Panc1 (cell line): ENCODE results near the gene HSPB7. TPM values are rescaled to one million over a fixed set of nuclear protein-coding genes. Genes with fewer than 3 reads are reported as not detected.

Experiments
- ATAC-seq: fragments of 200-7000 bp; cut with Tn5 transposase; 2 replicates; pipeline ENCODE4 v1.9.1; 2020; ENCODE audit warnings: mild to moderate bottlenecking, moderate library complexity
- BruUV-seq: library from RNA; stranded (reverse); fragments of 400-500 nt; replicated peaks from 2 replicates; lab custom pipeline; 2021; lab: Mats Ljungman, UMichigan
- CTCF ChIA-PET: fragments of 300-600 bp; sonication (Branson Sonifier 250); formaldehyde crosslinking; loops from one replicate; lab custom pipeline; 2022; ENCODE audit warnings: antibody characterized with exemption; lab: Charles Lee
- POLR2A ChIA-PET: fragments of 300-600 bp; sonication (Branson Sonifier 250); formaldehyde crosslinking; loops from one replicate; lab custom pipeline; 2022; ENCODE audit warnings: antibody characterized with exemption; lab: Charles Lee
- DNase-seq: peaks from one replicate; pipeline ENCODE4 v3.0.0-alpha.2; 2010; ENCODE audit warnings: low read depth, low spot score
- H3K27ac ChIP-seq: 2 replicates; pipeline ENCODE4 v1.5.1; 2011; ENCODE audit warnings: mild to moderate bottlenecking, low read length, inconsistent platforms
- H3K27me3 ChIP-seq: fragments of 200-500 bp; sonication (Bioruptor generic); 2 replicates; pipeline ENCODE4 v1.6.0; 2014; ENCODE audit warnings: low read length, inconsistent platforms; ENCODE audit not compliant: control insufficient read depth, insufficient read depth
- H3K36me3 ChIP-seq: fragments of 200-500 bp; sonication (Bioruptor generic); 2 replicates; pipeline ENCODE4 v1.5.1; 2014; ENCODE audit warnings: inconsistent platforms, mild to moderate bottlenecking, low read length, moderate library complexity; ENCODE audit not compliant: control insufficient read depth, insufficient read depth
- H3K4me1 ChIP-seq: 2 replicates; pipeline ENCODE4 v1.5.1; 2011; ENCODE audit warnings: inconsistent platforms, mild to moderate bottlenecking, low read length, moderate library complexity; ENCODE audit not compliant: control insufficient read depth, insufficient read depth
- H3K4me3 ChIP-seq, 2 experiments: 2 replicates each; pipeline ENCODE4 v1.5.1; 2011 to 2012; ENCODE audit warnings: low read depth in 2 of 2, low read length in 2 of 2, mild to moderate bottlenecking in 2 of 2, inconsistent platforms in 1 of 2, moderate library complexity in 1 of 2
- H3K9me3 ChIP-seq: fragments of 200-500 bp; sonication (Bioruptor generic); 2 replicates; pipeline ENCODE4 v1.5.1; 2014; ENCODE audit warnings: low read depth, mild to moderate bottlenecking, inconsistent platforms, low read length, moderate library complexity; ENCODE audit not compliant: control insufficient read depth, insufficient read depth
- CTCF ChIP-seq: fragments of 450-650 bp; IDR thresholded peaks from 2 replicates; pipeline ENCODE4 v1.5.1; 2017; ENCODE audit warnings: mild to moderate bottlenecking
- POLR2AphosphoS5 ChIP-seq: IDR thresholded peaks from 2 replicates; pipeline ENCODE4 v1.6.1; 2012; ENCODE audit warnings: mild to moderate bottlenecking, low read depth, low read length, moderate library complexity
- REST ChIP-seq, 2 experiments: IDR thresholded peaks; 2 replicates each; pipeline ENCODE4 v1.6.1; 2011 to 2012; ENCODE audit warnings: low read depth in 2 of 2, control low read depth in 1 of 2, low read length in 1 of 2, mild to moderate bottlenecking in 1 of 2, moderate library complexity in 1 of 2; ENCODE audit not compliant: insufficient read depth in 1 of 2
- SIN3A ChIP-seq: IDR thresholded peaks from 2 replicates; pipeline ENCODE4 v1.6.1; 2012; ENCODE audit warnings: low read depth, mild to moderate bottlenecking, low read length, moderate library complexity, borderline replicate concordance; ENCODE audit not compliant: insufficient read depth
- TCF7L2 ChIP-seq: IDR thresholded peaks from 2 replicates; pipeline ENCODE4 v1.6.1; 2011; ENCODE audit warnings: mild to moderate bottlenecking, low read depth, low read length, inconsistent platforms
- in situ Hi-C: cut with HindIII; loops from 2 replicates; pipeline ENCODE4 v1.10.0; 2016; ENCODE audit warnings: low sequenced_read_pairs, low pct_unique_long_range_greater_than_20kb
- intact Hi-C: fragments of 100-400 bp; cut with micrococcal nuclease; formaldehyde crosslinking; loops from one replicate; pipeline ENCODE4 v1.10.0; 2022; ENCODE audit not compliant: unreplicated experiment
- total RNA-seq: library from RNA; stranded (reverse); gene quantifications from one replicate; pipeline ENCODE4 v1.2.1, GENCODE V29; 2021; ENCODE audit not compliant: unreplicated experiment

HSPB7 gene
- total RNA-seq, 1 experiment from 2014 or later = 0.10 TPM

- Histone ChIP-seq H3K27me3 (no peaks in the 10 kb centered on the region), H3K4me1 (peaks cover 37% of the 10 kb centered on the region), H3K27ac (no peak overlapping the region), H3K9me3 (no peaks in the 10 kb centered on the region), H3K36me3 (no peaks in the 10 kb centered on the region), H3K4me3 (no peak overlapping the region)
- ChIA-PET CTCF (no interaction called here), POLR2A (no interaction called here)
- DNase-seq = no peak
- no TSS peak for BruUV-seq
- in situ Hi-C loops = no loop called here
- intact Hi-C loops = no loop called here
- no peak for ATAC-seq
- TF ChIP-seq POLR2AphosphoS5 = no peak
- TF ChIP-seq REST (IDR thresholded peaks at IDR 0.05; ENCODE audit: insufficient read depth in 1 of 2, low read depth in 2 of 2, low read length in 1 of 2) = no peak
- no peak for TF ChIP-seq SIN3A
- TF ChIP-seq CTCF = no peak
- TF ChIP-seq TCF7L2 = no peak
These were observed 465 bp upstream of the HSPB7 start for GRCh38 chr1:16018308-16018707.

GRCh38 chr1:16017076-16017460 is 775 bp downstream of the HSPB7 start:
- no peak for TF ChIP-seq CTCF
- no peak for TF ChIP-seq REST (IDR thresholded peaks at IDR 0.05; ENCODE audit: insufficient read depth in 1 of 2, low read depth in 2 of 2, low read length in 1 of 2)
- no peak for TF ChIP-seq SIN3A
- TF ChIP-seq TCF7L2 = no peak
- no peak for TF ChIP-seq POLR2AphosphoS5
- Histone ChIP-seq H3K4me3 (no peak overlapping the region), H3K4me1 (peaks cover 38% of the 10 kb centered on the region), H3K27ac (no peak overlapping the region), H3K27me3 (no peaks in the 10 kb centered on the region), H3K36me3 (no peaks in the 10 kb centered on the region), H3K9me3 (no peaks in the 10 kb centered on the region)
- ChIA-PET CTCF (interaction anchor here (0.6 kb wide), 1 partner anchor 11 kb away, joined by 3 read pairs; no protein-coding TSS in a partner anchor), POLR2A (no interaction called here)
- intact Hi-C loops = no loop called here
- DNase-seq (no peak), ATAC-seq (no peak)
- in situ Hi-C loops = no loop called here
- no TSS peak for BruUV-seq
